Body of pancreas (tissue), 4 donors: Measurements from ENCODE around the gene RDH13.

Source experiments
- POLR2A ChIP-seq, 3 donors: fragments of 450-650 bp; IDR thresholded peaks; one replicate each; pipeline ENCODE4 v1.6.1; 2016; ENCODE audit warnings: antibody characterized with exemption in 3 of 3, mild to moderate bottlenecking in 2 of 3
- TF ChIP-seq, protein P1 (sequence below), 7 experiments: fragments of 450-650 bp in 4 of 7; fragments of 200-600 bp in 3 of 7; sonication (generic) in 3 of 7; IDR thresholded peaks; one replicate each; pipeline ENCODE4 v1.5.1; 2016 to 2019; ENCODE audit warnings: antibody characterized with exemption in 7 of 7

DNA sequence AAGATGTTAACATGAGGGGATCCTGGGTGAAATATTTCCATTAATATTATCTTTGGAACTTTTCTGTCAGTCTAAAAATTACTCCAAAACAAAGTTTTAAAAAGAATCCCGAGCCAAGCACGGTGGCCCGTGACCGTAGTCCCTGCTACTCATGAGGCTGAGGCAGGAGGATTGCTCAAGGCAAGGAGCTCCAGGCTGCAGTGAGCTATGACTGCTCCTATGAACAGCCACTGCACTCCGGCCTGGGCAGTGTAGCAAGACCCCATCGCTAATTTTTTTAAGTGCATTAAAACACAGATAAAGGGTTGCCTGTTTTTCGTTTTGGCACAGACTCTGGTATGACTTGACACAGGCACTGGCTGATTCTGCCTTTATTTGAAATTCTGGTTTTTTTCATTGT, 31.8 kb downstream of the RDH13 start:
- TF ChIP-seq, protein P1, sequence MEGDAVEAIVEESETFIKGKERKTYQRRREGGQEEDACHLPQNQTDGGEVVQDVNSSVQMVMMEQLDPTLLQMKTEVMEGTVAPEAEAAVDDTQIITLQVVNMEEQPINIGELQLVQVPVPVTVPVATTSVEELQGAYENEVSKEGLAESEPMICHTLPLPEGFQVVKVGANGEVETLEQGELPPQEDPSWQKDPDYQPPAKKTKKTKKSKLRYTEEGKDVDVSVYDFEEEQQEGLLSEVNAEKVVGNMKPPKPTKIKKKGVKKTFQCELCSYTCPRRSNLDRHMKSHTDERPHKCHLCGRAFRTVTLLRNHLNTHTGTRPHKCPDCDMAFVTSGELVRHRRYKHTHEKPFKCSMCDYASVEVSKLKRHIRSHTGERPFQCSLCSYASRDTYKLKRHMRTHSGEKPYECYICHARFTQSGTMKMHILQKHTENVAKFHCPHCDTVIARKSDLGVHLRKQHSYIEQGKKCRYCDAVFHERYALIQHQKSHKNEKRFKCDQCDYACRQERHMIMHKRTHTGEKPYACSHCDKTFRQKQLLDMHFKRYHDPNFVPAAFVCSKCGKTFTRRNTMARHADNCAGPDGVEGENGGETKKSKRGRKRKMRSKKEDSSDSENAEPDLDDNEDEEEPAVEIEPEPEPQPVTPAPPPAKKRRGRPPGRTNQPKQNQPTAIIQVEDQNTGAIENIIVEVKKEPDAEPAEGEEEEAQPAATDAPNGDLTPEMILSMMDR (IDR thresholded peaks at IDR 0.05) = no peak
- TF ChIP-seq POLR2A (IDR thresholded peaks at IDR 0.05) = no peak
